Mesodermal cell (in vitro differentiated cells): Measurements from ENCODE around the gene TTLL13.

ENCODE experiments used
- H3K27ac ChIP-seq: 2 replicates; pipeline ENCODE4 v1.7.0; 2013; ENCODE audit warnings: mild to moderate bottlenecking, low read depth, low read length, moderate library complexity; ENCODE audit not compliant: severe bottlenecking
- H3K36me3 ChIP-seq: 2 replicates; pipeline ENCODE4 v1.7.1; 2013; ENCODE audit warnings: mild to moderate bottlenecking, low read length, moderate library complexity; ENCODE audit not compliant: control insufficient read depth, insufficient read depth
- H3K4me1 ChIP-seq: one replicate; pipeline ENCODE4 v1.7.1; 2013; ENCODE audit warnings: mild to moderate bottlenecking, low read length; ENCODE audit not compliant: insufficient read depth, control insufficient read depth, poor library complexity, severe bottlenecking
- H3K4me3 ChIP-seq: 2 replicates; pipeline ENCODE4 v1.7.0; 2013; ENCODE audit warnings: low read length, control low read depth, mild to moderate bottlenecking; ENCODE audit not compliant: insufficient read depth, poor library complexity, severe bottlenecking; ENCODE audit errors: extremely low read depth
- H3K9me3 ChIP-seq: 2 replicates; pipeline ENCODE4 v1.7.1; 2013; ENCODE audit warnings: mild to moderate bottlenecking, low read length, moderate library complexity; ENCODE audit not compliant: control insufficient read depth
- WGBS, 2 experiments: methylation state at CpG; one replicate each; pipeline ENCODE4 v1.1.5; 2013; ENCODE audit warnings: missing lambda C conversion rate in 2 of 2; ENCODE audit not compliant: insufficient coverage in 2 of 2; 5-methylcytosine and 5-hydroxymethylcytosine counted together

TTLL13 gene

GRCh38 chr15:90228960-90229359 lies 20.4 kb upstream of the TTLL13 start:
- no peak overlapping the region for H3K27ac ChIP-seq

GRCh38 chr15:90230071-90230494 lies 19.3 kb upstream of the TTLL13 start:
- Histone ChIP-seq H3K4me3 (no peak overlapping the region), H3K4me1 (peaks cover 4% of the 10 kb centered on the region), H3K36me3 (peaks cover 68% of the 10 kb centered on the region), H3K9me3 (no peaks in the 10 kb centered on the region), H3K27ac (no peak overlapping the region)
- WGBS, 2 experiments = 92 to 98% methylated on average over 11 to 12 of the region's 12 CpGs

More at GRCh38 chr15:90228960-90229359, 20.4 kb upstream of the TTLL13 start:
- Histone ChIP-seq H3K9me3 (no peaks in the 10 kb centered on the region), H3K4me1 (peaks cover 4% of the 10 kb centered on the region), H3K36me3 (peaks cover 75% of the 10 kb centered on the region), H3K4me3 (no peak overlapping the region)
- WGBS, 2 experiments = 95 to 97% methylated on average over 15 of the region's 15 CpGs

GRCh38 chr15:90230610-90231009 lies 18.7 kb upstream of the TTLL13 start:
- H3K36me3 ChIP-seq = peaks cover 63% of the 10 kb centered on the region
- peaks cover 4% of the 10 kb centered on the region for H3K4me1 ChIP-seq
- H3K9me3 ChIP-seq = no peaks in the 10 kb centered on the region
- H3K27ac ChIP-seq = no peak overlapping the region
- no peak overlapping the region for H3K4me3 ChIP-seq
- WGBS, 2 experiments = 93 to 97% methylated on average over 5 to 6 of the region's 8 CpGs

GRCh38 chr15:90231028-90232017 lies 18.0 kb upstream of the TTLL13 start:
- H3K9me3 ChIP-seq = no peaks in the 10 kb centered on the region
- WGBS, 2 experiments = 91 to 94% methylated on average over 23 to 26 of the region's 27 CpGs
- peaks cover 56% of the 10 kb centered on the region for H3K36me3 ChIP-seq
- H3K4me3 ChIP-seq = no peak overlapping the region
- H3K4me1 ChIP-seq = peaks cover 4% of the 10 kb centered on the region
- H3K27ac ChIP-seq = no peak overlapping the region

- no peaks in the 10 kb centered on the region for H3K9me3 ChIP-seq
- no peak overlapping the region for H3K27ac ChIP-seq
- H3K36me3 ChIP-seq = peaks cover 49% of the 10 kb centered on the region
- no peak overlapping the region for H3K4me3 ChIP-seq
- peaks cover 4% of the 10 kb centered on the region for H3K4me1 ChIP-seq
- 92 to 96% methylated on average over 10 to 13 of the region's 13 CpGs for WGBS, 2 experiments
These were observed 17.2 kb upstream of the TTLL13 start for GRCh38 chr15:90232196-90232595.

GRCh38 chr15:90232941-90233386 lies 16.4 kb upstream of the TTLL13 start:
- H3K4me3 ChIP-seq = peak overlapping the region; percentile 77
- H3K36me3 ChIP-seq = peaks cover 41% of the 10 kb centered on the region
- no peaks in the 10 kb centered on the region for H3K9me3 ChIP-seq
- WGBS, 2 experiments = 10 to 21% methylated on average over 9 of the region's 9 CpGs
- H3K27ac ChIP-seq = peak overlapping the region; percentile 85
- H3K4me1 ChIP-seq = peaks cover 4% of the 10 kb centered on the region

GRCh38 chr15:90233387-90234095 lies 15.8 kb upstream of the TTLL13 start, which contains the start of gene CIB1:
CIB1 (minus strand) TSS chr15:90233941; CDS start chr15:90233885, 56 bp downstream.
- H3K4me3 ChIP-seq = peak within 1 kb of the TSS; percentile 77
- peaks cover 4% of the 10 kb centered on the region for H3K4me1 ChIP-seq
- H3K27ac ChIP-seq = peak within 1 kb of the TSS; percentile 85
- H3K36me3 ChIP-seq = peaks cover 35% of the 10 kb centered on the region
- 0 to 1% methylated on average over 57 to 62 of the region's 63 CpGs for WGBS, 2 experiments
- H3K9me3 ChIP-seq = no peaks in the 10 kb centered on the region

GRCh38 chr15:90234096-90234988 lies 15.0 kb upstream of the TTLL13 start, which contains the start of gene GDPGP1:
GDPGP1 (plus strand) TSS chr15:90234209; CDS start chr15:90240909, 6,700 bp downstream.
- peak within 1 kb of the TSS; percentile 85 for H3K27ac ChIP-seq
- WGBS, 2 experiments = 11 to 23% methylated on average over 25 to 26 of the region's 49 CpGs
- H3K36me3 ChIP-seq = peaks cover 27% of the 10 kb centered on the region
- H3K4me1 ChIP-seq = peaks cover 4% of the 10 kb centered on the region
- peak within 1 kb of the TSS; percentile 77 for H3K4me3 ChIP-seq
- no peaks in the 10 kb centered on the region for H3K9me3 ChIP-seq

- 67 to 96% methylated on average over 1 to 3 of the region's 3 CpGs for WGBS, 2 experiments
- H3K27ac ChIP-seq = no peak overlapping the region
- H3K4me3 ChIP-seq = no peak overlapping the region
- H3K4me1 ChIP-seq = no peaks in the 10 kb centered on the region
- no peaks in the 10 kb centered on the region for H3K36me3 ChIP-seq
- no peaks in the 10 kb centered on the region for H3K9me3 ChIP-seq
These were observed 10.0 kb upstream of the TTLL13 start for GRCh38 chr15:90239371-90239770.

GRCh38 chr15:90240856-90241255 lies 8.5 kb upstream of the TTLL13 start:
- Histone ChIP-seq H3K27ac (no peak overlapping the region), H3K4me3 (no peak overlapping the region), H3K9me3 (no peaks in the 10 kb centered on the region), H3K4me1 (no peaks in the 10 kb centered on the region), H3K36me3 (no peaks in the 10 kb centered on the region)
- WGBS, 2 experiments = 91 to 97% methylated on average over 5 to 8 of the region's 8 CpGs
